Activated naive CD4-positive, alpha-beta T cell treated with anti-CD3 and anti-CD28 coated beads for 36 hours (primary cell): ENCODE measurements around the gene CST1. TPM values are rescaled to one million over a fixed set of nuclear protein-coding genes. Genes with fewer than 3 reads are reported as not detected.

ENCODE experiments used
- total RNA-seq, 2 experiments: library from RNA; stranded (reverse); gene quantifications; one replicate each; pipeline ENCODE4 v1.2.3, GENCODE V29; 2021

Gene CST1
- total RNA-seq, 2 experiments from 2014 or later, result not detected

Other genes with a start within 250 kb of the CST1 start
- not detected for gene CST9L, start 182.5 kb downstream of the CST1 start, total RNA-seq
- gene CST9, start 145.0 kb downstream of the CST1 start, total RNA-seq, result not detected
- under 1 TPM in 1 of 2 experiments, not detected in 1; 0.35 TPM for gene CST3, start 113.0 kb downstream of the CST1 start, total RNA-seq
- not detected for gene CST4, start 61.9 kb downstream of the CST1 start, total RNA-seq
- not detected for gene CST2, start 75.8 kb upstream of the CST1 start, total RNA-seq
- gene CST5, start 128.8 kb upstream of the CST1 start, total RNA-seq, result not detected
- not detected for gene GGTLC1, start 237.8 kb upstream of the CST1 start, total RNA-seq